Stimulated activated memory B cell treated with anti-CD40 and anti-IgM and Interleukin-4, amounts not matched to agents 10 μg/mL and 1 μg/mL and 100 μg/mL, for 72 hours (primary cell): Measurements from ENCODE around the gene USP30.
A peak's percentile ranks its signal among the peaks of the same experiment; 100 is the strongest.
"Not testable (repeated sequence)": the region's sequence is repeated elsewhere in the genome, so short reads cannot be mapped to it uniquely, and the experiment has no call there.

Experiments used
- ATAC-seq: fragments of 150-1000 bp; cut with Tn5 transposase; 2 replicates; pipeline ENCODE4 v1.10.0; 2021
- H3K27ac Mint-ChIP-seq: one replicate; pipeline ENCODE4 v1.8.0; 2022; ENCODE audit warnings: mild to moderate bottlenecking, mixed read lengths
- H3K27me3 Mint-ChIP-seq: one replicate; pipeline ENCODE4 v1.8.0; 2022; ENCODE audit warnings: mixed read lengths
- H3K36me3 Mint-ChIP-seq: one replicate; pipeline ENCODE4 v1.8.0; 2022; ENCODE audit warnings: mixed read lengths
- H3K4me1 Mint-ChIP-seq: one replicate; pipeline ENCODE4 v1.8.0; 2022; ENCODE audit warnings: mixed read lengths
- H3K4me3 Mint-ChIP-seq: one replicate; pipeline ENCODE4 v1.8.0; 2022; ENCODE audit warnings: mild to moderate bottlenecking, moderate library complexity, mixed read lengths
- H3K9me3 Mint-ChIP-seq: one replicate; pipeline ENCODE4 v1.8.0; 2022; ENCODE audit warnings: mixed read lengths

USP30 gene

DNA sequence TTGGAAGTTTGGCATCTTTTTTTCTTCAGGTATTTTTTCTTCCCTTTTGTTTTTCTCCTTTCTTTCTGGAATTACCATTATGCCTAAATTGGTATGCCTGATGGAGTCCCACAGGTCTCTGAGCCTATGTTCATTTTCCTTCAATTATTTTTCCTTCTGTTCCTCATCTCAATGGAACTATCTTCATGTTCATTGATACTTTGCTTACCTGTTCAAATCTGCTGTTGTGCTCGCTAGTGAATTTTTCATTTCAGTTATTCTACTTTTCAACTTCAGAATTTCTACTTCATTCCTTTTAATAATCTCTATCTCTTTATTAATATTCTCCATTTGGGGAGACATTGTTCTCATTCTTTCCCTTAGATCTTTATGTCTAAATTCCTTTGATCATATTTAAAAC, 15.4 kb upstream of the USP30 start:
- Mint-ChIP-seq H3K4me1 (no peaks in the 10 kb centered on the region), H3K36me3 (peaks cover 7% of the 10 kb centered on the region), H3K27me3 (peaks cover 10% of the 10 kb centered on the region), H3K27ac (no peak overlapping the region), H3K4me3 (no peak overlapping the region), H3K9me3 (peaks cover 12% of the 10 kb centered on the region)
- ATAC-seq, result no peak

DNA sequence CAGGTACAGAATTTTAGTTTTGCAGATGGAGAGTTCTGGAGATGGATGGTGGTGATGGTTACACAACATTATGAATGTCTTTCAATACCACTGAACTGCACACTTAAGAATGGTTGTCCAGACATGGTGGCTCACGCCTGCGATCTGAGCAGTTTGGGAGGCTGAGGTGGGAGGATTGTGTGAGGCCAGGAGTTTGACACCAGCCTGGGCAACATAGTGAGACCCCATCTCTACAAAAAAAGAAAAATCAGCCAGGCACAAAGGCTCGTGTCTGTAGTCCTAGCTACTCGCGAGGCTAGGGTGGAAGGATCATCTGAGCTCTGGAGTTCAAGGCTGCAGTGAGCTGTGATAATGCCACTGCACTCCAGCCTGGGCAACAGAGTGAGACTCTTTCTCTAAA, 8.1 kb upstream of the USP30 start:
- Mint-ChIP-seq H3K27ac (no peak overlapping the region), H3K4me1 (no peaks in the 10 kb centered on the region), H3K9me3 (no peaks in the 10 kb centered on the region), H3K36me3 (no peaks in the 10 kb centered on the region), H3K4me3 (no peak overlapping the region), H3K27me3 (peaks cover 25% of the 10 kb centered on the region)
- no peak for ATAC-seq

DNA sequence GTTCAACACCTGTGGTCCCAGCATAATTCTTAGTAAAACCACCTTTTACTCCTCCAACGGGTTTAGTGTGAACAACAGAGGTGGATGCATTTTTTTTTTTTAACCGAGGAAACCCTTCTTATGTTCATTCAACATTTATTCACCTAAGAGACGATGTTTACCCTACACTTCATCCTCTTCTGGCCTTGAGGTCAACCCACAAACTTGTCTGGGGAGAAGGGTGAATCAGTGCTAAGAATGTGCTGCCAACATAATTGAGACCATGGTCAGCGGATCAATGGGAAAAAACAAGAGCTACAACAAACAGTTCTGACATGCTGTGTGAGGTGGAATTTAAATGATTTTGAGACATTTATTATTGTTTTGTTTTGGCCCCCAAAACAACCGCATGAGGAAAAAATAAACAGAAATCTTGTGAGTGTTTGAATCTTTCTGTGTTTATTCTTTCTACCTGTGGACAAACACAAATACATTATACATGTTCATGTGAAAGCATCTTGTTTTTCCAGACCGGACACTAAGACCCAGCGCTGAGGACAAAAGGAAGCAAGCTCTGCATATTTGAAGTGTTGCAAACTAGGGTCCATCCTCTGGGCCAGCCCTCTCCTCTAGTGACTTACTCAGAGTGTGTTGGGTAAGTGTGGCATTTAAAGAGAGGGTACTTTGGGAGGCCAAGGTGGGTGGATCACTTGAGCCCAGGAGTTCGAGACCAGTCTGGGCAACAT, 5.1 kb upstream of the USP30 start:
- ATAC-seq, result no peak
- Mint-ChIP-seq H3K36me3 (no peaks in the 10 kb centered on the region), H3K27me3 (peaks cover 21% of the 10 kb centered on the region), H3K4me1 (peaks cover 4% of the 10 kb centered on the region), H3K4me3 (no peak overlapping the region), H3K9me3 (no peaks in the 10 kb centered on the region), H3K27ac (no peak overlapping the region)

DNA sequence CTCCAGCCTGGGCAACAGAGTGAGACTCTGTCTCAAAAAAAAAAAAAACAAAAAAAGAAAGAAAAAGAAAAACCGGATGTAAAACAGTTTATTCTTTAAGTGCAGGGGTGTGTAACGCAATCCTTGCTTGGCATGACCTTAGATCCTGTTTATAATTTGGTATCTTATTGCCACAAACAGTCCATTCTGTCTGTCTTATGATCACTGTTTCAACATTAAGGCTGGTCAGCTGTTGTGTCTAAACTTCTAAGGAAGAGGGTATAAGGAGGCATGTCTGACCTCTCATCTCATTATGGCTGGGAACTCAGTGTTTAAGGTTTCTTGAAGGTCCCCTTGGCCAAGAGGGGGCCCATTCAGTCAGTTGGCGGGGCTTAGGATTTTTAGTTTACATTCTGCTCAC, 3.7 kb upstream of the USP30 start:
- H3K4me3 Mint-ChIP-seq, H3K27ac Mint-ChIP-seq, H3K27me3 Mint-ChIP-seq, H3K36me3 Mint-ChIP-seq, ATAC-seq, H3K9me3 Mint-ChIP-seq: not testable (repeated sequence)
- peaks cover 16% of the 10 kb centered on the region for H3K4me1 Mint-ChIP-seq

- peaks cover 23% of the 10 kb centered on the region for H3K4me1 Mint-ChIP-seq
- not testable (repeated sequence) for H3K9me3 Mint-ChIP-seq, ATAC-seq, H3K27ac Mint-ChIP-seq, H3K36me3 Mint-ChIP-seq, H3K4me3 Mint-ChIP-seq, H3K27me3 Mint-ChIP-seq
Observed at GRCh38 chr12:109049794-109050193, 2.6 kb upstream of the USP30 start.

DNA sequence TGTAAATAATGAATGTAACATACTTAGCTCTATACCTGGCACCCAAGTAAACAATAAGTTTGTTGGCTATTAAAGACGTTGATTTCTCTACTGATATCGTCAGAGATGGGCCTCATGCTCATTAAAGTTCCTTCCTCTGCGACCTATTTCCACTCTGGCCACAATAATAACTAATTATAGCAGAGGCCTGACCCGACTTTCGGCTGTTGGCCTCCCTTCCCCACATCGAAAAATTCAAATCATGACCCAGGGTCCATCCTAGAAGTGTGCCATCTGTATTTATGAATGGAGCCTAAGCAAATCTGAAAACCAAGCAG, 321 bp upstream of the USP30 start:
- no peak for ATAC-seq
- Mint-ChIP-seq H3K4me1 (peaks cover 29% of the 10 kb centered on the region), H3K27me3 (no peaks in the 10 kb centered on the region), H3K9me3 (no peaks in the 10 kb centered on the region), H3K4me3 (peak overlapping the region; percentile 95), H3K27ac (peak overlapping the region; percentile 93), H3K36me3 (peaks cover 5% of the 10 kb centered on the region)

DNA sequence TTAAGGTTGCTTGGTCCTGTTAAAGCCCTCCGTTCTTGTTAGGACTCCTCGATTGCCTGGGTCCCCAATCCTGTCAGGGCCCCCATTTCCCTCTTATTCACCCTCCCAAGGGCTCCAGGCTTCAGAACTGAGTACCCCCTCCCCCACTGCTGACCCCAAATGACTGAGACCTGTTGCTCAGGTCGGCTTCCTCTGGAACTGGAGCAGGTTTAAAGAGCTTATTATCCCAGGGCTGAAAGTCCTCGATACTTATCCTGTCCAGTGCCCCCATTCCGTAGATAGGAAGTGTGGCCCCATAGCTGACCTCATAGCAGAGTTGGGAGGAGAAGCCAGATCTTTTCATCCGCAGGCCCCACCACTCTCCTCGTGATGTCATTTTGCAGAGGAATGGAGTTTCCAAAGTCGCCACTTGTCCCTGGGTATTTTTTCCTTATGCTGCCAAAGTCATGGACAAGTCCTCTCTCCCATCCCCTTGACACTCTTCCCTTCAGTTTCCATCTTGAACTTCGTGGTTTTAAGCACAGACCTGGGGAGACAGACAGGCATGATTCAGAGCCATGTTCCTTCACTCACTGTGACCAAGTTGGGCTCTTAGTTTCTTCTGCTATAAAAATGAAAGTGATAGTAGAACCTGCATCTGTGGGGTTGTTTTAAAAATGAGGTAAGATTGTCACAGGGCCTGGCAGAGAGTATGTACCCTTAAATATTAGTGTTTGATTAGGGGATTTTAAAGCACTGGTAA, 1.2 kb downstream of the USP30 start:
- peak overlapping the region; percentile 95 for H3K4me3 Mint-ChIP-seq
- H3K9me3 Mint-ChIP-seq, result no peaks in the 10 kb centered on the region
- H3K36me3 Mint-ChIP-seq, result peaks cover 20% of the 10 kb centered on the region
- H3K4me1 Mint-ChIP-seq, result peaks cover 29% of the 10 kb centered on the region
- H3K27ac Mint-ChIP-seq, result peak overlapping the region; percentile 93
- no peaks in the 10 kb centered on the region for H3K27me3 Mint-ChIP-seq
- peak; percentile 64 for ATAC-seq

DNA sequence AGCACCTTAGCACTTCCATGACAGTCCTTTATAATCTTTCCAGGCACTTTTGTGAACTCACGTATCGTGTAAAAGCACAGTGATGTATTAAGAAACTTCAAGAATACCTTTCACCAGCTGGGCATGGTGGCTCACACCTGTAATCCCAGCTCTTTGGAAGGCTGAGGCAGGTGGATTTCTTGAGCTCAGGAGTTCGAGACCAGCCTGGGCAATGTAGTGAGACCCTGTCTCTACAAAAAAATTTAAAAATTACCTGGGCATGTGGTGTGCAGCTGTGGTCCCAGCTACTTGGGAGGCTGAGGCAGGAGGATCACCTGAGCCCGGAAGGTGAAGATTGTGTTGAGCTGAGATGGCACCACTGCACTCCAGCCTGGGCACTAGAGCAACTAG, 1.7 kb downstream of the USP30 start:
- peak overlapping the region; percentile 95 for H3K4me3 Mint-ChIP-seq
- H3K27me3 Mint-ChIP-seq, ATAC-seq, H3K9me3 Mint-ChIP-seq: not testable (repeated sequence)
- peaks cover 23% of the 10 kb centered on the region for H3K36me3 Mint-ChIP-seq
- H3K4me1 Mint-ChIP-seq, result peaks cover 29% of the 10 kb centered on the region
- peak overlapping the region; percentile 93 for H3K27ac Mint-ChIP-seq

DNA sequence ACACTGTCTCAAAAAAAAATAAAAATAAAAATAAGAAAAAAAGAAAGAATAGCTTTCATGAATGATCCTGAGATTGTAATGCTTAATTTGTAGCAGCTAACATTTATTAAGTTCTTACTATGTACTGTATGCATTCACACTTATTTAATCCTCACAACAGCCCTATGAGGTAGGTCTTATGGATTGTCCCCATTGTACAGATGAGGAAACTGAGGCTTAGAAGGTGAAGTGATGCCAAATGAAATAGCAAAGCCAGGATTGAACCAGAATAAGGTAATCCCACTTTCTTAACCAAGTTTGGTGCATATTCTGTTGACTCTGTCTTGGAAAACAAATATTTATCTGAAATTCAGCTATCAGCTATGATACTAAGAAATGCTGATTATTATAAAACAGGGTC, 2.1 kb downstream of the USP30 start:
- H3K4me3 Mint-ChIP-seq, result no peak overlapping the region
- H3K27ac Mint-ChIP-seq, result peak overlapping the region; percentile 93

DNA sequence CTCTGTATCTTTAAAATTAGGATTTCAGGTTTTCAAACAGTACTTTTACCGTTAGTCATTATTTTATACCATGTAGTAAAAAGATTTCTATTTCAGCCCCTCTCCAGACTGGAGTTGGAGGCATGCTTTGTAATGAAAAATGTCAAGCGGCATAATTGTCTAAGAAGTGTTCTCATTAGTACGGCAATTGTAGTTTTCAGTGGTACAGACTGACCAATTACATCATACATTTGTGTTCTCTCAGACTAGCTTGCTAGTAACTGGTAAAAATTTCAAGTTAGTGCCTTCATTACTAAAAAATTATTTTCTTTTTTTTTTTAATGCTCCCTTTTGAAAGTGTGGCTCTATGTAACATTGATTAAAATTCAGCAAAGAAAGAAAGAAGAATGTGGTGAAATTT, 4.5 kb downstream of the USP30 start:
- H3K27ac Mint-ChIP-seq, result no peak overlapping the region
- peaks cover 26% of the 10 kb centered on the region for H3K36me3 Mint-ChIP-seq
- H3K9me3 Mint-ChIP-seq, result no peaks in the 10 kb centered on the region
- no peaks in the 10 kb centered on the region for H3K27me3 Mint-ChIP-seq
- no peak overlapping the region for H3K4me3 Mint-ChIP-seq
- ATAC-seq, result no peak
- H3K4me1 Mint-ChIP-seq, result peaks cover 30% of the 10 kb centered on the region

More for the DNA sequence above, 2.1 kb downstream of the USP30 start:
- Mint-ChIP-seq H3K36me3 (peaks cover 23% of the 10 kb centered on the region), H3K27me3 (no peaks in the 10 kb centered on the region), H3K4me1 (peaks cover 29% of the 10 kb centered on the region), H3K9me3 (no peaks in the 10 kb centered on the region)
- ATAC-seq, result no peak

GRCh38 chr12:109057376-109057775, 5.0 kb downstream of the USP30 start:
- H3K4me1 Mint-ChIP-seq, result peaks cover 29% of the 10 kb centered on the region
- H3K9me3 Mint-ChIP-seq, result no peaks in the 10 kb centered on the region
- no peak for ATAC-seq
- H3K27ac Mint-ChIP-seq, result no peak overlapping the region
- no peak overlapping the region for H3K4me3 Mint-ChIP-seq
- H3K27me3 Mint-ChIP-seq, result no peaks in the 10 kb centered on the region
- H3K36me3 Mint-ChIP-seq, result peaks cover 28% of the 10 kb centered on the region

- no peak overlapping the region for H3K27ac Mint-ChIP-seq
- no peaks in the 10 kb centered on the region for H3K9me3 Mint-ChIP-seq
- no peak for ATAC-seq
- peaks cover 36% of the 10 kb centered on the region for H3K36me3 Mint-ChIP-seq
- no peaks in the 10 kb centered on the region for H3K27me3 Mint-ChIP-seq
- H3K4me1 Mint-ChIP-seq, result peaks cover 18% of the 10 kb centered on the region
- H3K4me3 Mint-ChIP-seq, result no peak overlapping the region
Observed at GRCh38 chr12:109058773-109059172, 6.4 kb downstream of the USP30 start.

- no peaks in the 10 kb centered on the region for H3K27me3 Mint-ChIP-seq
- H3K27ac Mint-ChIP-seq, result no peak overlapping the region
- ATAC-seq, result no peak
- H3K4me3 Mint-ChIP-seq, result no peak overlapping the region
- no peaks in the 10 kb centered on the region for H3K9me3 Mint-ChIP-seq
- peaks cover 27% of the 10 kb centered on the region for H3K36me3 Mint-ChIP-seq
- H3K4me1 Mint-ChIP-seq, result peaks cover 6% of the 10 kb centered on the region
Observed at GRCh38 chr12:109064143-109064542, 11.8 kb downstream of the USP30 start.

DNA sequence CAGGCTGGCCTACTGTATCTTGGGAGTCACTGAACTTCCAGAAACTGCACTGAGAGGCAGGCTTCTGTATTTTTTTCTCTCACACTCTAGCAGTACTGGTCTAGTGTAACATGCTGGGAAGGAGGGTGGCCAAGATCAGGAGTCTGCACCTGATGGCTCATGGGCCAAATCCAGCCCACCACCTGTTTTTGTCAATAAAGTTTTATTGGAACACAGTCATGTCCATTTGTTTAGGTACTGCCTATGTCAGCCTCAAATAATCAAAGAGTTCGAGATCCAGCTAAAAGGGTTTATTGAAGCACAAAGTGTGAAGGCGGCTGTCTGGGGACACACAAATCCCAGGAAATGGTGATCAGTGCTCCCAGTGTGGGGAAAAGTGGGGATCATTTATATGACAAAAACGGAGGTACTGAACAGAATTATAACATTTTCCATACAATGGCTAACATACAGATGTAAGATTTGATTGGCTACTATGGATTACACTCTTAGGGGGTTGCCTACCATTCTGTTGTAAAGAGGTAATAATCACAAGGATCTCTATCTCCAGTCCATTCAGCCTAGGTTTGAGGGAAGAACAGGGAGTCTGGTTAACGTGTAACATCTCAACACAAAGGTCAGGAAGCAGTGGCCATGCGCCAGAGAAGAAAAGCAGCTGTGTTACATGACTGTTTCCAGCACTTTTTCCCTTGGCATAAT, 12.9 kb downstream of the USP30 start:
- ATAC-seq, result no peak
- Mint-ChIP-seq H3K9me3 (no peaks in the 10 kb centered on the region), H3K36me3 (peaks cover 39% of the 10 kb centered on the region), H3K4me3 (no peak overlapping the region), H3K27ac (no peak overlapping the region), H3K4me1 (peaks cover 6% of the 10 kb centered on the region), H3K27me3 (no peaks in the 10 kb centered on the region)

DNA sequence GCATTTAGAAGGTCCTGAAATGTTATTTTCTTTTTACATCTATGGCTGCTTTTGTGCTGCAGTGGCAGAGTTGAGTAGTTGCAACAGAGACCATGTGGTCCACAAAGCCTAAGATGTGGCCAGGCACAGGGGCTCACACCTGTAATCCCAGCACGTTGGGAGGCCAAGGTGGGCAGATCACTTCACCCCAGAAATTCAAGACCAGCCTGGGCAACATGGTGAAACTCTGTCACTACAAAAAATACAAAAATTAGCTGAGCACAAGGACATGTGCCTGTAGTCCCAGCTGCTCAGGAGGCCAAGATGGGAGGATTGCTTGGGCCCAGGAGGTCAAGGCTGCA, 13.4 kb downstream of the USP30 start:
- H3K36me3 Mint-ChIP-seq, result peaks cover 44% of the 10 kb centered on the region
- no peaks in the 10 kb centered on the region for H3K27me3 Mint-ChIP-seq
- H3K9me3 Mint-ChIP-seq, result no peaks in the 10 kb centered on the region
- no peak overlapping the region for H3K27ac Mint-ChIP-seq
- H3K4me3 Mint-ChIP-seq, result no peak overlapping the region
- no peak for ATAC-seq
- H3K4me1 Mint-ChIP-seq, result peaks cover 6% of the 10 kb centered on the region
